ENCODE data around the gene RPS6KA5.
"Not testable (repeated sequence)": the region's sequence is repeated elsewhere in the genome, so short reads cannot be mapped to it uniquely, and the experiment has no call there.

The RPS6KA5 gene

GRCh38 chr14:90940318-90940962, 120.0 kb downstream of the RPS6KA5 start:
- Histone ChIP-seq H3K4me1 (ENCODE audit: control insufficient read depth in 1 of 2, insufficient read depth in 1 of 2, low read depth in 1 of 2, low read length in 1 of 2) (no peaks in the 10 kb centered on the region), H3K27ac (no peak overlapping the region), H3K9me3 (no peaks in the 10 kb centered on the region), H3K27me3 (no peaks in the 10 kb centered on the region), H3K36me3 (peaks cover 11% of the 10 kb centered on the region), H3K4me3 (ENCODE audit: low read depth in 1 of 2, low read length in 1 of 2) (no peak overlapping the region)
- TF ChIP-seq CTCF (IDR thresholded peaks at IDR 0.05), result no peak

- H3K36me3 ChIP-seq, result peaks cover 11% of the 10 kb centered on the region
- H3K27me3 ChIP-seq; H3K4me1 ChIP-seq (ENCODE audit: control insufficient read depth in 1 of 2, insufficient read depth in 1 of 2, low read depth in 1 of 2, low read length in 1 of 2); H3K27ac ChIP-seq; H3K9me3 ChIP-seq; H3K4me3 ChIP-seq (ENCODE audit: low read depth in 1 of 2, low read length in 1 of 2): not testable (repeated sequence)
Measured at GRCh38 chr14:90939252-90939795, 121.1 kb downstream of the RPS6KA5 start.

GRCh38 chr14:90938615-90939014, 121.8 kb downstream of the RPS6KA5 start:
- Histone ChIP-seq H3K9me3 (no peaks in the 10 kb centered on the region), H3K4me3 (ENCODE audit: low read depth in 1 of 2, low read length in 1 of 2) (no peak overlapping the region), H3K27me3 (no peaks in the 10 kb centered on the region), H3K4me1 (ENCODE audit: control insufficient read depth in 1 of 2, insufficient read depth in 1 of 2, low read depth in 1 of 2, low read length in 1 of 2) (no peaks in the 10 kb centered on the region), H3K27ac (no peak overlapping the region), H3K36me3 (peaks cover 11% of the 10 kb centered on the region)
- no peak for TF ChIP-seq CTCF (IDR thresholded peaks at IDR 0.05)

GRCh38 chr14:90936757-90937440, 123.5 kb downstream of the RPS6KA5 start:
- H3K27me3 ChIP-seq, result no peaks in the 10 kb centered on the region
- peaks cover 11% of the 10 kb centered on the region for H3K36me3 ChIP-seq
- no peak overlapping the region for H3K27ac ChIP-seq
- H3K9me3 ChIP-seq, result no peaks in the 10 kb centered on the region
- H3K4me3 ChIP-seq (ENCODE audit: low read depth in 1 of 2, low read length in 1 of 2), result no peak overlapping the region
- no peak for TF ChIP-seq CTCF (IDR thresholded peaks at IDR 0.05)
- no peaks in the 10 kb centered on the region for H3K4me1 ChIP-seq (ENCODE audit: control insufficient read depth in 1 of 2, insufficient read depth in 1 of 2, low read depth in 1 of 2, low read length in 1 of 2)

- no peak for TF ChIP-seq CTCF (IDR thresholded peaks at IDR 0.05)
- no peaks in the 10 kb centered on the region for H3K4me1 ChIP-seq (ENCODE audit: control insufficient read depth in 1 of 2, insufficient read depth in 1 of 2, low read depth in 1 of 2, low read length in 1 of 2)
- H3K4me3 ChIP-seq (ENCODE audit: low read depth in 1 of 2, low read length in 1 of 2), result no peak overlapping the region
- peaks cover 8% of the 10 kb centered on the region for H3K36me3 ChIP-seq
- H3K9me3 ChIP-seq, result no peaks in the 10 kb centered on the region
- no peaks in the 10 kb centered on the region for H3K27me3 ChIP-seq
- no peak overlapping the region for H3K27ac ChIP-seq
Measured at GRCh38 chr14:90924621-90925340, 135.7 kb downstream of the RPS6KA5 start.

Measured in neutrophil (primary cell).